ENCODE data around the gene FANCD2.

FANCD2 gene

GRCh38 chr3:10150987-10151386 lies 124.8 kb downstream of the FANCD2 start:
- no peaks in the 10 kb centered on the region for H3K27me3 ChIP-seq (ENCODE audit: control insufficient read depth in 1 of 2, insufficient read depth in 2 of 2, low read length in 2 of 2)
- H3K36me3 ChIP-seq (ENCODE audit: insufficient read depth, low read length), result peaks cover 26% of the 10 kb centered on the region
- no peaks in the 10 kb centered on the region for H3K4me1 ChIP-seq (ENCODE audit: insufficient read depth, low read length)
- H3K27ac ChIP-seq (ENCODE audit: low read depth, low read length), result no peak overlapping the region
- H3K9ac ChIP-seq (ENCODE audit: low read length), result no peak overlapping the region
- H3K9me3 ChIP-seq (ENCODE audit: low read length), result no peaks in the 10 kb centered on the region
- H3K4me3 ChIP-seq (ENCODE audit: low read depth in 1 of 2, low read length in 2 of 2), result no peak overlapping the region
